HUDEP-2 (cell line): ENCODE results near the gene MAGEA11.
"Not testable (repeated sequence)": the region's sequence is repeated elsewhere in the genome, so short reads cannot be mapped to it uniquely, and the experiment has no call there.

Experiments used
- DNase-seq, 76 experiments: peaks; one replicate each; lab custom pipeline; 2025; ENCODE audit not compliant: unreplicated experiment in 76 of 76; lab: John Stamatoyannopoulos, UW

MAGEA11 gene, protein sequence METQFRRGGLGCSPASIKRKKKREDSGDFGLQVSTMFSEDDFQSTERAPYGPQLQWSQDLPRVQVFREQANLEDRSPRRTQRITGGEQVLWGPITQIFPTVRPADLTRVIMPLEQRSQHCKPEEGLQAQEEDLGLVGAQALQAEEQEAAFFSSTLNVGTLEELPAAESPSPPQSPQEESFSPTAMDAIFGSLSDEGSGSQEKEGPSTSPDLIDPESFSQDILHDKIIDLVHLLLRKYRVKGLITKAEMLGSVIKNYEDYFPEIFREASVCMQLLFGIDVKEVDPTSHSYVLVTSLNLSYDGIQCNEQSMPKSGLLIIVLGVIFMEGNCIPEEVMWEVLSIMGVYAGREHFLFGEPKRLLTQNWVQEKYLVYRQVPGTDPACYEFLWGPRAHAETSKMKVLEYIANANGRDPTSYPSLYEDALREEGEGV

GRCh38 chrX:149711545-149712236, at the start of gene MAGEA11:
Gene MAGEA11, plus strand, starts transcription at chrX:149712060. Its CDS starts 1,100 bp downstream, at chrX:149713160.
- no peak for DNase-seq

DNA sequence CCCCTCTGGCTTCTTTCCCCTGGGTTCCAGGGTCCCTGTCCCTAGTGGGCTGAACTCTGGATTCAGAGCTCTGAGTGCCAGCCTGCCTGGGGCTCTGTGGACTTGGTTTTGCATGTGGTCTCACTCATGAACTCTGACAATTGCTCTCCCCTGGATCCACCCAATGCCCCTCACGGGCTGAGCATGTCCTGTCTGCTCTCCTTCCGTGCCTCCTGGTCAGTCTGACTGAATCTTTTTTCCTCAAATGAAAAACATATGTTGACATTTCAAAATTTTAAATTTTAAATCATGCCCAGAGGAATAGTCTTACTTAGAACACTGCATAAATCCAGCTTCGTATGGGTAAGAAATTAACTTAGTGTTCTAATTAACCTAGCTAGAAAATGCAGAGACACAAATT, 36.8 kb upstream of the MAGEA11 start:
- not testable (repeated sequence) for DNase-seq

GRCh38 chrX:149675554-149675953, 36.3 kb upstream of the MAGEA11 start:
- DNase-seq = not testable (repeated sequence)

DNA sequence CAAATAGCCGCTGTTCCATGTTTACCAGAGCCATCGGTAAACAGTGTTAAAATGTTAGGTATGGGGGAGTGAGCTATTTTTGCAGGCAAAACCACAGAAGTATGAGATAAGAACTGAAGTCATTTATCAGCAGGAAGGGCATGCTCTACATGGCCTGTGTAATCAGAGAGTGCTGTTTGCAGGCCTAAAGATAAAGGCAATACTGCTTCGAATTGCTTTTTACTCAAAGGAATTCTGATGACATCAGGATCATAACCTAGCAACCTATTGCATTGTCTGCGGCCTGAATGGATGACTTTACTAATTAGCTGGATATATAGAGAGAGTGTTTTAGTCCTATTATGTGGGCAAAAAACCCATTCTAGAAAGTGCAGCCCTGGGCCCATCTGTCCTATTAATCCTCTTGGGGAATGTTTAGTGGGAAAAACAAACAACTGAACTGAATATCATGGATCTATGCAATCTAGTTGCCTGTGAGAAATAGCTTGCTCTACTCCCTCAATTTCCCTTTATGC, 32.6 kb upstream of the MAGEA11 start:
- DNase-seq = not testable (repeated sequence)

DNA sequence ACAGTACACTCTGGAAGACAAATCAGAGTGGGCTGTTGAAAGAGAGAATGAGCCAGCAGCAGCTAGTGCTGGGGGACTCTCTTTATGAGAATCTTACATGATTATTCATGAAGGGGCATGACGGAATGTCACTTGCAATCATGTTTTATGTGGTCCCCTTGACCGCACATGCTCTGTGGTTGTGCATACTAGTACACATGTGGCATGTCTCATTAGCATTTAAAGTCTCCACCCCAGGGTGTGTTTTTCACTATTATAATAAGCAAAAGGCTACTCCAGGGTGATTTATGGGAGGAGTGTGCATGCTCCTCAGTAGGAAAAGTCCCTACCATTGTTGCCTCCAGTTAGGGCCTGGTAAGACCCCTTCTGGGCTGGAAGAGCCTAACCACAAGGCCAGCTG, 30.7 kb upstream of the MAGEA11 start:
- DNase-seq = no peak

- no peak for DNase-seq
These were observed 29.8 kb upstream of the MAGEA11 start for GRCh38 chrX:149682031-149682430.

GRCh38 chrX:149682956-149683947, 28.6 kb upstream of the MAGEA11 start:
- no peak for DNase-seq

DNA sequence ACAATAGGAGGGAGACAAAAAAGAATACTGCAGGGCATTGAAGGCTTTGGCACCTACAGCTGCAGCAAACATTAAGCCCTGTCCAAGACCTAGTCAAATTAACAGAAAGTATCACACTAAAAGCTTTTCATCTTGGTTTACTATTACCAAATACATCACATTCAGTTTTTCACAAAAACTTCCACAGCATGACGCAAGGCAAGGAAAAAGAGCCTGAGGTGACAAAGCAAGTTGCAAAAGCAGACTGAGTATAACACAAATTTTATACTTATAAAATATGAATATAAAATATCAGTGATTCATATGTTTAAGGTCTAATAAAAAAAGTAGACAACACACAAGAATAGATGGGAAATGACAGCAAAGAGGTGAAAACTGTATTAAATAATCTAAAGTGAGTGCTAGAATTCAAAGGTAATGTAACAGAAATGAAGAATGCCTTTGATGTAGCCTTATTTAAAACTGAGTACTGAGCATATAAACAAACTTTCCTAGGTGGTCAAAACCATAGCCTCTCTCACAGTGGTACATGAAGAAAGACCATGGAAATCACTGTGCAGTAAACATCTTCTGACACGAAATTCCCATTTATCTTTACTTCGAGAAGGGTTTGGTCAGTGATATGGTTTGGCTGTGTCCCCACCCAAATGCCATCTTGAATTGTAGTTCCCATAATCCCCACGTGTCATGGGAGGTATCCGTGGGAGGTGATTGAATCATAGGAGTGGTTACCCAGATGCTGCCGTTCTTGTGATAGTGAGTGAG, 27.7 kb upstream of the MAGEA11 start:
- no peak for DNase-seq

DNA sequence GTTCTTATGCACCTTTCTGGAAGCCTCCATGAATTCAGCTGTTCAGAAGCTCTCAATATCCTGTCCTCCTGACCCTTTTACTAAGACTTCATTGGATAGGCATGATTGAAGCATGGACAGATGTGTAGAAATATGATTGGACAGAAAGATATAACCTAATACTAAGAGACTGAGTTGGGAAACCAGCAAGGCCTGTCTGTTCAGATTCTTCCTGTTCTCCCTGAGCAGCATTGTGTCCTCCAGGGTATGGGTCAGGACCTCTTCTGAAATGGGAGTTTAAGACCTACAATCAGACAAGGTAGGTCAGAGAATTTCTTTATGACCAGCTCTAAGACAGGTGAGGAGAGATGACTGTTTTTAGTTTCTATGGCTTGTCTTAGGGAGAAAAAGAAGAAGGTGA, 23.9 kb upstream of the MAGEA11 start:
- no peak for DNase-seq

- no peak for DNase-seq
These were observed 23.3 kb upstream of the MAGEA11 start for GRCh38 chrX:149688552-149688951.

GRCh38 chrX:149691794-149692193, 20.1 kb upstream of the MAGEA11 start:
- DNase-seq = no peak

DNA sequence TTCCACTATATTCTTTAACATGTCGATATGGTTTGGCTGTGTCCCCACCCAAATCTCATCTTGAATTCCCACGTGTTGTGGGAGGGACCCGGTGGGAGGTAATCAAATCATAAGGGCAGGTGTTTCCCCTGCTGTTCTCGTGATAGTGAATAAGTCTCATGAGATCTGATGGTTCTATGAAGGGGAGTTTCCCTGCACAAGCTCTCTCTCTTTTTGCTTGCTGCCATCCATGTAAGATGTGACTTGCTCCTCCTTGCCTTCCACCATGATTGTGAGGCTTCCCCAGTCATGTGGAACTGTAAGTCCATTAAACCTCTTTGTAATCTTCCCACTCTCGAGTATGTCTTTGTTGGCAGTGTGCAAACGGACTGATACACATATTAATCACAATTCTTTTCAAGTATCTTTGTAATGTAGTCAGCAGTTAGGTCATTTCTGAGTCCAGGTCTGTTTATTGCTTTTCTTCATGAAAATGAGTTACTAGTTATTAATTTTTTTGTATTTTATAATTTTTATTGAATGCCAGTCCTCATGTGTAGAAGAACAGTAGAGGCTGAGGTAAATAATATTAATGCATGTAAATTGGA, 19.1 kb upstream of the MAGEA11 start:
- DNase-seq = not testable (repeated sequence)

- DNase-seq = no peak
These were observed 12.1 kb upstream of the MAGEA11 start for GRCh38 chrX:149699761-149700160.

DNA sequence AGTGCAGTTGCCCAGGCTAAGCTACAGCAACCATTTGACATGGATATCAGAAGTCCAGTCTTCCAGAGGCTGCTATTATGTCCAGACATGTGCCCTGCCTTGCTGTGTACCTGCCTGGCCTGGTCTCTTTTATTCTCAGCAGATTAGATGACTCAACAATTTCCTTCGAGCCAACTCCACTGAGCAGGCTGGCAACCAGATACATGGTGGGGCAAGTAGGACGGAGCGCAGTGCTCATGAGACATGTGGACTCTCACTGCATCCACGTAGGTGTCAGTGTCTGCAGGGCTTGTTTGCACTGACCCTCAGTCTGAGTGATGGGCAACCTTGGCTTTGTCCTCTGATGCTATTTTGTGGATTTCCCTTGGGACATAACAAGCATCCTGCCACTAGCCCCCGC, 7.2 kb upstream of the MAGEA11 start:
- DNase-seq = no peak

DNA sequence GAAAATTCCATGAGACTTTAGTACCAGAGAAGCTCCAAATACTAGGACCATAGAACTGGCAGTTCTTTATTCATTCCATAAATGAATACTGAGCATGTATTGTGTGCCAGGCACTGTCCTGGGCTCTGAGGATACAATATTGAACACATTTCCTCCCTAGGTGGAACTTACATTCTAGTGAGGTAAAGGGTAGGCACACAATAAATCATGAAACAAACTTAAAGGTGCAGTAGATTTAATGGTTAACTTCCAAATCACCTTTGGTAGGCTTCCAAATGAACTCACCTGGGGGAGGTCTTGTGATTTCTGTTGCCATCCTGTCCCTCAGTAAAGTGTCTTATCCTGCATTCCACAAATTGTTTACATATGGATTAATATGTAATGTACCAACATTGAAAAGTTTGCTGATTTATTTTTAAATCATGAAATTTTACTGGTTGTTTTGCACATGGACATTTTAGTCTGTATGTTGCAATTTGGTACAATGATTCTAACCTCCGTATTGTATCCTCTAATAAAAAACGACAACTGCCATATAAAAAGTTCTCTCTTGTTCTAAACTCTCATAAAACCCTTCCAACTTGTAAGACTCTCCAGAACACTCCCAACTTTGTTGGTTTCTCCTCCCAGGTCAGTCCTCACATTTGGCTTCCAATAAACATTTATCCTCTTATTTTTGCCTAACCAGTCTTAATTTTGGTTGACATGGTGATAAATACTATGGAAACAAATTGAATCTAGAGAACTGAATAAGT, 4.5 kb upstream of the MAGEA11 start:
- no peak for DNase-seq

DNA sequence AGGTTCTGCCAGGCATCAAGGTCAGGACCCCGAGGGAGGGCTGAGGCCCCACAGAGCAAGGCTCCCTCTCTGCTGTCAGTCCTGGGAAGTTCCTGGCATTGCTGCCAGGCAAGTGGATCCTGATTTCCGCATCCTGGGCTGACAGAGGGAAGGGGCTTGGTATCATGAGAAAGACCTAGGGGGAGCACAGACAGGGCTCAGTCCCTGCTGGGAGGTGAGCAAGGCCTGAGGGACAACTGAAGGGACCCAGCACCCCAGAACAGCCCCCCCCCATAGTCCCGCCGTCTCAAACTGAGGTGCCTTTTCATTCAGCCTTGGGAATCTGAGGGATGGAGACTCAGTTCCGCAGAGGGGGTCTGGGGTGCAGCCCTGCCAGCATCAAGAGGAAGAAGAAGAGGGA, 971 bp downstream of the MAGEA11 start:
- no peak for DNase-seq

GRCh38 chrX:149713279-149714050, 1.6 kb downstream of the MAGEA11 start:
- no peak for DNase-seq

DNA sequence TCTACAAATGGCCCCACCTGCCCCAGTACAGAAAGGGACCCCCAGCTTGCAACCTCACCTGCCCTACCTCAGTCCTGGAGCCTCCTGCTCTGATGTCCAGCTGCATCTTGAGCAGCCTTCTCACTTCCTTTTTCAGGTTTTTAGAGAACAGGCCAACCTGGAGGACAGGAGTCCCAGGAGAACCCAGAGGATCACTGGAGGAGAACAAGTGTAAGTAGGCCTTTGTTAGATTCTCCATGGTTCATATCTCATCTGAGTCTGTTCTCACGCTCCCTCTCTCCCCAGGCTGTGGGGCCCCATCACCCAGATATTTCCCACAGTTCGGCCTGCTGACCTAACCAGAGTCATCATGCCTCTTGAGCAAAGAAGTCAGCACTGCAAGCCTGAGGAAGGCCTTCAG, 3.6 kb downstream of the MAGEA11 start:
- no peak for DNase-seq
